PC-9 (cell line): ENCODE data around the gene JAK3. TPM values are rescaled to one million over a fixed set of nuclear protein-coding genes. Genes with fewer than 3 reads are reported as not detected.

ENCODE experiments used
- BruUV-seq: library from RNA; stranded (reverse); fragments of 400-500 nt; replicated peaks from 2 replicates; lab custom pipeline; 2021; lab: Mats Ljungman, UMichigan
- CTCF ChIA-PET: fragments of 300-600 bp; sonication (Branson Sonifier 250); formaldehyde crosslinking; loops from one replicate; lab custom pipeline; 2022; ENCODE audit warnings: antibody characterized with exemption; lab: Charles Lee
- POLR2A ChIA-PET: fragments of 300-600 bp; sonication (Branson Sonifier 250); formaldehyde crosslinking; loops from one replicate; lab custom pipeline; 2022; ENCODE audit warnings: antibody characterized with exemption; ENCODE audit not compliant: unreplicated experiment; lab: Charles Lee
- DNase-seq, 2 experiments: peaks; one replicate each; pipeline versions ENCODE4 v3.0.0 to v3.0.0-alpha.2; 2015 to 2022; ENCODE audit warnings: mixed read lengths in 1 of 2
- H2AFZ ChIP-seq: fragments of 200-600 bp; sonication (generic); 2 replicates; pipeline ENCODE4 v1.8.1; 2017; ENCODE audit warnings: antibody characterized with exemption
- H3F3A ChIP-seq: fragments of 200-600 bp; sonication (generic); 2 replicates; pipeline ENCODE4 v1.8.1; 2017; ENCODE audit warnings: antibody characterized with exemption, mild to moderate bottlenecking, low read depth; ENCODE audit not compliant: insufficient read depth
- H3K27ac ChIP-seq: fragments of 200-600 bp; sonication (generic); 2 replicates; pipeline ENCODE4 v1.6.1; 2016; ENCODE audit warnings: mixed run types
- H3K27me3 ChIP-seq: fragments of 200-600 bp; sonication (generic); 2 replicates; pipeline ENCODE4 v1.6.1; 2016; ENCODE audit warnings: low read depth, mixed run types; ENCODE audit not compliant: insufficient read depth
- H3K36me3 ChIP-seq: fragments of 200-600 bp; sonication (generic); 2 replicates; pipeline ENCODE4 v1.6.1; 2016; ENCODE audit warnings: low read depth, mixed run types
- H3K4me1 ChIP-seq: fragments of 200-600 bp; sonication (generic); replicated peaks from 2 replicates; pipeline ENCODE4 v1.6.1; 2016; ENCODE audit warnings: mixed run types; ENCODE audit not compliant: insufficient read depth
- H3K4me2 ChIP-seq: fragments of 200-600 bp; sonication (generic); 2 replicates; pipeline ENCODE4 v1.6.1; 2017; ENCODE audit warnings: mixed run types
- H3K4me3 ChIP-seq: fragments of 200-600 bp; sonication (generic); 2 replicates; pipeline ENCODE4 v1.6.1; 2016; ENCODE audit warnings: mixed run types
- H3K79me2 ChIP-seq: fragments of 200-600 bp; sonication (generic); 2 replicates; pipeline ENCODE4 v1.6.1; 2017; ENCODE audit warnings: low read depth, mixed run types
- H3K9me2 ChIP-seq: fragments of 200-600 bp; sonication (generic); 2 replicates; pipeline ENCODE4 v1.8.1; 2017; ENCODE audit warnings: mild to moderate bottlenecking; ENCODE audit not compliant: insufficient read depth
- H3K9me3 ChIP-seq: fragments of 200-600 bp; sonication (generic); 2 replicates; pipeline ENCODE4 v1.8.1; 2016; ENCODE audit warnings: low read depth; ENCODE audit not compliant: insufficient read depth
- H4K20me1 ChIP-seq: fragments of 200-600 bp; sonication (generic); 2 replicates; pipeline ENCODE4 v1.8.1; 2017; ENCODE audit not compliant: insufficient read depth
- CTCF ChIP-seq: fragments of 200-600 bp; sonication (generic); conservative IDR thresholded peaks from 2 replicates; pipeline ENCODE4 v1.6.1; 2017; ENCODE audit warnings: mixed run types, antibody characterized with exemption, mild to moderate bottlenecking, moderate library complexity
- EZH2 ChIP-seq: fragments of 200-600 bp; sonication (generic); IDR thresholded peaks from 2 replicates; pipeline ENCODE4 v1.8.0; 2017; ENCODE audit warnings: antibody characterized with exemption, low read depth
- intact Hi-C: fragments of 100-400 bp; cut with micrococcal nuclease; formaldehyde crosslinking; loops from one replicate; pipeline ENCODE4 v1.10.0; 2022; ENCODE audit not compliant: unreplicated experiment
- total RNA-seq: library from RNA; stranded (reverse); gene quantifications from 2 replicates; pipeline ENCODE4 v1.2.3, GENCODE V29; 2021

The JAK3 gene
- total RNA-seq, 1 experiment from 2014 or later: 13.5 TPM

- no peak overlapping the region for H3K4me2 ChIP-seq
- H4K20me1 ChIP-seq: no peaks in the 10 kb centered on the region
- no peaks in the 10 kb centered on the region for H3K9me3 ChIP-seq
- peaks cover 15% of the 10 kb centered on the region; the same call in 1 of the 2 replicates for H3F3A ChIP-seq
- no peaks in the 10 kb centered on the region for H3K79me2 ChIP-seq
- H3K27me3 ChIP-seq: peaks cover 4% of the 10 kb centered on the region; the same call in 1 of the 2 replicates
- no peaks in the 10 kb centered on the region for H3K9me2 ChIP-seq
- TF ChIP-seq EZH2 (no peak), CTCF (no peak)
- CTCF ChIA-PET: interaction anchor here (3.3 kb wide), 1 partner anchor 61 kb away, joined by 39 read pairs; the partner anchor contains the start of gene CCDC124
- no peaks in the 10 kb centered on the region for H3K36me3 ChIP-seq
- DNase-seq: no peak
- H3K27ac ChIP-seq: no peak overlapping the region
- H2AFZ ChIP-seq: no peak overlapping the region
- peaks cover 5% of the 10 kb centered on the region for H3K4me1 ChIP-seq
- POLR2A ChIA-PET: no interaction called here
- no TSS peak for BruUV-seq
- intact Hi-C loops: loop anchor here (5.0 kb wide), 1 partner anchor 125 kb away; no protein-coding TSS in a partner anchor
- no peak overlapping the region for H3K4me3 ChIP-seq
These were observed 24.6 kb upstream of the JAK3 start for GRCh38 chr19:17872251-17873001.

GRCh38 chr19:17871878-17872250 lies 24.1 kb upstream of the JAK3 start, which contains the start of gene SLC5A5:
Gene SLC5A5 (plus strand): TSS chr19:17871945. CDS start chr19:17872320, 375 bp downstream.
- Histone ChIP-seq H3K9me2 (no peaks in the 10 kb centered on the region), H2AFZ (no peak within 1 kb of the TSS), H3K36me3 (no peaks in the 10 kb centered on the region), H3K4me2 (no peak within 1 kb of the TSS), H3K9me3 (no peaks in the 10 kb centered on the region), H3K4me3 (no peak within 1 kb of the TSS), H3F3A (peaks cover 20% of the 10 kb centered on the region; the same call in 1 of the 2 replicates), H3K27ac (no peak within 1 kb of the TSS), H3K79me2 (no peaks in the 10 kb centered on the region), H4K20me1 (no peaks in the 10 kb centered on the region), H3K27me3 (peaks cover 4% of the 10 kb centered on the region; the same call in 1 of the 2 replicates), H3K4me1 (peaks cover 5% of the 10 kb centered on the region)
- DNase-seq: no peak
- POLR2A ChIA-PET: interaction anchor here (0.5 kb wide), 1 partner anchor 45 kb away, joined by 11 read pairs; no protein-coding TSS in a partner anchor
- BruUV-seq: no TSS peak
- intact Hi-C loops: loop anchor here (5.0 kb wide), 1 partner anchor 125 kb away; no protein-coding TSS in a partner anchor
- CTCF ChIA-PET: interaction anchor here (0.8 to 3.3 kb wide), 2 partner anchors 13 to 61 kb away, joined by 4 to 39 read pairs; partner anchors contain the start of gene CCDC124
- no peak for TF ChIP-seq CTCF
- TF ChIP-seq EZH2: no peak

- no peak for DNase-seq
- Histone ChIP-seq H3K27ac (no peak overlapping the region), H3K9me3 (no peaks in the 10 kb centered on the region), H3K79me2 (no peaks in the 10 kb centered on the region), H3K27me3 (peaks cover 4% of the 10 kb centered on the region; the same call in 1 of the 2 replicates), H2AFZ (no peak overlapping the region), H3K9me2 (no peaks in the 10 kb centered on the region), H3K4me2 (no peak overlapping the region), H3K4me3 (no peak overlapping the region), H3K36me3 (no peaks in the 10 kb centered on the region), H4K20me1 (no peaks in the 10 kb centered on the region), H3F3A (peaks cover 23% of the 10 kb centered on the region; the same call in 1 of the 2 replicates), H3K4me1 (peaks cover 5% of the 10 kb centered on the region)
- intact Hi-C loops: loop anchor here (5.0 kb wide), 1 partner anchor 126 kb away; no protein-coding TSS in a partner anchor
- ChIA-PET POLR2A (interaction anchor here (0.5 to 0.8 kb wide), 2 partner anchors 46 to 62 kb away, joined by 11 to 17 read pairs; partner anchors contain the start of gene CCDC124), CTCF (interaction anchor here (0.7 to 3.3 kb wide), 5 partner anchors 12 to 287 kb away, joined by 3 to 39 read pairs (median 4); partner anchors contain the start of genes CCDC124 and IL12RB1)
- TF ChIP-seq EZH2 (no peak), CTCF (no peak)
- BruUV-seq: no TSS peak
These were observed 23.5 kb upstream of the JAK3 start for GRCh38 chr19:17871032-17871877.
